ENCODE results near the gene PRSS22.

Gene PRSS22

DNA sequence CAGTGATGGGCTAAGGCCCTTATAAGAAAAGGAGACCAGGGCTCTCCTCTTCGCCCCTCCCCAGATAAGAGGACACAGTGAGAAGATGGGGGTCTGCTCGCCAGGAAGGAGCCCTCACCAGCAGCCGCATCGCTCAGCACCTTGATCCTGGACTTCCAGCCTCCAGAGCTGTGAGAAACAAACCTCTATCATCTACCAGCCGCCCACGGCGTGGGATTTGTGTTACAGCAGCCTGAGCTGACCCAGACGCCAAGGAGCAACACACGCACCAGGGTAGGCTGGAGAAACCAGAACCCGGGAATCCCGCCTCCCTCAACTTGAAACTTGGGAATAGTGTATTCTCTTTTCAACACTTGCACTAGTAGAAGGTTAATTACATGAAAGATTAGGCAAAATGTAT is 32.1 kb downstream of the PRSS22 start:
- DNase-seq, result no peak
- no peaks in the 10 kb centered on the region for H3K9me3 ChIP-seq (ENCODE audit: insufficient read depth, low read length, severe bottlenecking)
- no peak overlapping the region for H2AFZ ChIP-seq (ENCODE audit: low read depth, low read length)
- H3K36me3 ChIP-seq (ENCODE audit: insufficient read depth, low read length), result no peaks in the 10 kb centered on the region
- no peak overlapping the region for H3K4me2 ChIP-seq (ENCODE audit: insufficient read depth, low read length)
- H3K4me3 ChIP-seq (ENCODE audit: low read depth in 1 of 2, low read length in 2 of 2), result no peak overlapping the region
- ATAC-seq (ENCODE audit: insufficient read depth, low read depth), result no peak
- H3K27ac ChIP-seq (ENCODE audit: low read length), result no peak overlapping the region
- H3K79me2 ChIP-seq (ENCODE audit: insufficient read depth, low read length), result no peaks in the 10 kb centered on the region
- peaks cover 2% of the 10 kb centered on the region for H3K27me3 ChIP-seq (ENCODE audit: insufficient read depth, low read length, poor library complexity)
- TF ChIP-seq EZH2 (IDR thresholded peaks at IDR 0.05; ENCODE audit: borderline replicate concordance, low read depth, low read length, severe bottlenecking), result no peak
- TF ChIP-seq, protein P1, sequence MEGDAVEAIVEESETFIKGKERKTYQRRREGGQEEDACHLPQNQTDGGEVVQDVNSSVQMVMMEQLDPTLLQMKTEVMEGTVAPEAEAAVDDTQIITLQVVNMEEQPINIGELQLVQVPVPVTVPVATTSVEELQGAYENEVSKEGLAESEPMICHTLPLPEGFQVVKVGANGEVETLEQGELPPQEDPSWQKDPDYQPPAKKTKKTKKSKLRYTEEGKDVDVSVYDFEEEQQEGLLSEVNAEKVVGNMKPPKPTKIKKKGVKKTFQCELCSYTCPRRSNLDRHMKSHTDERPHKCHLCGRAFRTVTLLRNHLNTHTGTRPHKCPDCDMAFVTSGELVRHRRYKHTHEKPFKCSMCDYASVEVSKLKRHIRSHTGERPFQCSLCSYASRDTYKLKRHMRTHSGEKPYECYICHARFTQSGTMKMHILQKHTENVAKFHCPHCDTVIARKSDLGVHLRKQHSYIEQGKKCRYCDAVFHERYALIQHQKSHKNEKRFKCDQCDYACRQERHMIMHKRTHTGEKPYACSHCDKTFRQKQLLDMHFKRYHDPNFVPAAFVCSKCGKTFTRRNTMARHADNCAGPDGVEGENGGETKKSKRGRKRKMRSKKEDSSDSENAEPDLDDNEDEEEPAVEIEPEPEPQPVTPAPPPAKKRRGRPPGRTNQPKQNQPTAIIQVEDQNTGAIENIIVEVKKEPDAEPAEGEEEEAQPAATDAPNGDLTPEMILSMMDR (IDR thresholded peaks at IDR 0.05; ENCODE audit: borderline replicate concordance, extremely low read depth, low read length, poor library complexity, severe bottlenecking), result no peak
- no peaks in the 10 kb centered on the region for H3K4me1 ChIP-seq (ENCODE audit: insufficient read depth, low read length)
- no peaks in the 10 kb centered on the region; the same call in 1 of the 2 replicates for H4K20me1 ChIP-seq (ENCODE audit: insufficient read depth, low read length)
- H3K9ac ChIP-seq (ENCODE audit: low read depth, low read length), result no peak overlapping the region

DNA sequence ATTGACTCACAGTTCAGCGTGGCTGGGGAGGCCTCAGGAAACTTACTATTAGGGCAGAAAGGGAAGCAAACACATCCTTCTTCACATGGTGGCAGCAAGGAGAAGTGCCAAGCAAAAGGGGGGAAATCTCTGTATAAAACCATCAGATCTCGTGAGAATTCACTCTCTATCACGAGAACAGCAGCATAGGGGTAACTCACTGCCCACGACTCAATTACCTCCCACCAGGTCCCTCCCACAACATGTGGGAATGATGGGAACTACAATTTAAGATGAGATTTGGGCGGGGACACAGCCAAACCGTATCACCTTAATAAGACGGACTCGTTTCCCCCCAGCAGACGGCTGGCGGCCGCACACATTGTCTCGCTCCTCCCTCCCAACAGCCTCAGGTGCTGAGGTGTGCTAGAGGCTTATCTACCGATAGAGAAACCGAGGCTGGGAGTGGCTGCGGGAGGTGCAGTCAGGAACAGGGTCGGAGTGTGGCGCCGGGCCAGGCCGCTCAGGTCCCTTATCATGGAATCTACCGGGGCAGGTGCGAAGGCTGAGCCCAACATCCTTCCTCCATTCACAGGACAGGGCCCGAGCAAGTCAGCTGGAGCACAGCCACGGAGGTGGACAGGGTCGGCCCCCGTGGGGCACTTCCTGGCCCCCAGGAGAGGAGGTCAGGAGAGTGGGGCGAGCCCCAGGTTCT is 32.8 kb downstream of the PRSS22 start:
- no peaks in the 10 kb centered on the region for H3K79me2 ChIP-seq (ENCODE audit: insufficient read depth, low read length)
- no peaks in the 10 kb centered on the region; the same call in 1 of the 2 replicates for H4K20me1 ChIP-seq (ENCODE audit: insufficient read depth, low read length)
- no peak overlapping the region for H3K9ac ChIP-seq (ENCODE audit: low read depth, low read length)
- TF ChIP-seq, protein P1 (IDR thresholded peaks at IDR 0.05; ENCODE audit: borderline replicate concordance, extremely low read depth, low read length, poor library complexity, severe bottlenecking), result no peak
- no peak for TF ChIP-seq EZH2 (IDR thresholded peaks at IDR 0.05; ENCODE audit: borderline replicate concordance, low read depth, low read length, severe bottlenecking)
- H2AFZ ChIP-seq (ENCODE audit: low read depth, low read length), result no peak overlapping the region
- no peaks in the 10 kb centered on the region for H3K9me3 ChIP-seq (ENCODE audit: insufficient read depth, low read length, severe bottlenecking)
- H3K36me3 ChIP-seq (ENCODE audit: insufficient read depth, low read length), result no peaks in the 10 kb centered on the region
- H3K4me1 ChIP-seq (ENCODE audit: insufficient read depth, low read length), result no peaks in the 10 kb centered on the region
- no peak overlapping the region for H3K4me2 ChIP-seq (ENCODE audit: insufficient read depth, low read length)
- no peak overlapping the region for H3K4me3 ChIP-seq (ENCODE audit: low read depth in 1 of 2, low read length in 2 of 2)
- H3K27me3 ChIP-seq (ENCODE audit: insufficient read depth, low read length, poor library complexity), result peaks cover 2% of the 10 kb centered on the region
- DNase-seq (no peak), ATAC-seq (ENCODE audit: insufficient read depth, low read depth) (no peak)
- no peak overlapping the region for H3K27ac ChIP-seq (ENCODE audit: low read length)

GRCh38 chr16:2824626-2825025 is 33.3 kb downstream of the PRSS22 start:
- no peak overlapping the region for H3K4me2 ChIP-seq (ENCODE audit: insufficient read depth, low read length)
- H3K79me2 ChIP-seq (ENCODE audit: insufficient read depth, low read length), result no peaks in the 10 kb centered on the region
- H3K9me3 ChIP-seq (ENCODE audit: insufficient read depth, low read length, severe bottlenecking), result no peaks in the 10 kb centered on the region
- peaks cover 2% of the 10 kb centered on the region for H3K27me3 ChIP-seq (ENCODE audit: insufficient read depth, low read length, poor library complexity)
- no peaks in the 10 kb centered on the region; the same call in 1 of the 2 replicates for H4K20me1 ChIP-seq (ENCODE audit: insufficient read depth, low read length)
- TF ChIP-seq, protein P1 (IDR thresholded peaks at IDR 0.05; ENCODE audit: borderline replicate concordance, extremely low read depth, low read length, poor library complexity, severe bottlenecking), result no peak
- TF ChIP-seq EZH2 (IDR thresholded peaks at IDR 0.05; ENCODE audit: borderline replicate concordance, low read depth, low read length, severe bottlenecking), result no peak
- no peaks in the 10 kb centered on the region for H3K4me1 ChIP-seq (ENCODE audit: insufficient read depth, low read length)
- ATAC-seq (ENCODE audit: insufficient read depth, low read depth) (no peak), DNase-seq (no peak)
- H2AFZ ChIP-seq (ENCODE audit: low read depth, low read length), result no peak overlapping the region
- no peak overlapping the region for H3K9ac ChIP-seq (ENCODE audit: low read depth, low read length)
- no peaks in the 10 kb centered on the region for H3K36me3 ChIP-seq (ENCODE audit: insufficient read depth, low read length)
- H3K4me3 ChIP-seq (ENCODE audit: low read depth in 1 of 2, low read length in 2 of 2), result no peak overlapping the region
- no peak overlapping the region for H3K27ac ChIP-seq (ENCODE audit: low read length)

Measured in DND-41 (cell line).